ENCODE data around the gene HOMER2. TPM values are rescaled to one million over a fixed set of nuclear protein-coding genes. Genes with fewer than 3 reads are reported as not detected.

Gene HOMER2
- total and polyA plus RNA-seq, 2 of the 13 experiments (the other 11 are each of a cell fraction or from before 2014, with no cell fraction given): 12.9 to 14.1 TPM

GRCh38 chr15:82809308-82810060, 143.0 kb downstream of the HOMER2 start, which contains the start of gene WHAMM (continued):
- TF ChIP-seq ZFP36 (IDR thresholded peaks at IDR 0.05; ENCODE audit: borderline replicate concordance, low read depth, low read length, partially characterized antibody) (no peak), ZNF329 (CRISPR knock-in tag; IDR thresholded peaks at IDR 0.05; ENCODE audit: low read depth) (no peak), GFI1 (CRISPR knock-in tag; IDR thresholded peaks at IDR 0.05; ENCODE audit: borderline replicate concordance) (no peak), HOXD1 (CRISPR knock-in tag; IDR thresholded peaks at IDR 0.05) (no peak; the same call in 1 of the 2 replicates), ATF4 (CRISPR knock-in tag; IDR thresholded peaks at IDR 0.05) (no peak), USF2 (IDR thresholded peaks at IDR 0.05; ENCODE audit: low read depth, low read length) (no peak), USF2 (CRISPR knock-in tag; IDR thresholded peaks at IDR 0.05; ENCODE audit: borderline replicate concordance) (no peak; the same call in 1 of the 2 replicates), ZNF646 (CRISPR knock-in tag; IDR thresholded peaks at IDR 0.05) (no peak), TCF7 (IDR thresholded peaks at IDR 0.05; ENCODE audit: low read depth) (no peak), HCFC1 (IDR thresholded peaks at IDR 0.05; ENCODE audit: low read depth, low read length) (no peak), ATAD3A (CRISPR knock-in tag; IDR thresholded peaks at IDR 0.05) (no peak), ELK4 (CRISPR knock-in tag; IDR thresholded peaks at IDR 0.05; ENCODE audit: borderline replicate concordance) (no peak), TEF (CRISPR knock-in tag; IDR thresholded peaks at IDR 0.05) (0 out of 2 replicates have a peak, but pooled peaks have one; percentile 22), AGO2 (optimal IDR thresholded peaks at IDR 0.05; ENCODE audit: low read depth, low read length) (no peak), CENPBD1 (CRISPR knock-in tag; IDR thresholded peaks at IDR 0.05; ENCODE audit: borderline replicate concordance, low read depth) (no peak), KLF12 (CRISPR knock-in tag; IDR thresholded peaks at IDR 0.05; ENCODE audit: borderline replicate concordance) (no peak)
